IMR-90 (cell line): Measurements from ENCODE around the gene STK17A. TPM values are rescaled to one million over a fixed set of nuclear protein-coding genes. Genes with fewer than 3 reads are reported as not detected.

Experiments
- ATAC-seq: fragments of 200-7000 bp; cut with Tn5 transposase; 2 replicates; pipeline ENCODE4 v1.9.1; 2020; ENCODE audit warnings: low read depth, mild to moderate bottlenecking, moderate library complexity
- BruUV-seq: library from RNA; stranded (reverse); fragments of 400-500 nt; replicated peaks from 2 replicates; lab custom pipeline; 2021; lab: Mats Ljungman, UMichigan
- CTCF ChIA-PET: fragments of 300-600 bp; formaldehyde crosslinking; extraction: SDS; loops from one replicate; lab custom pipeline; 2021; ENCODE audit warnings: antibody characterized with exemption; lab: Yijun Ruan, JAX
- POLR2A ChIA-PET: fragments of 300-600 bp; sonication (Branson Sonifier 250); formaldehyde crosslinking; loops from one replicate; lab custom pipeline; 2022; ENCODE audit warnings: antibody characterized with exemption; ENCODE audit not compliant: unreplicated experiment; lab: Charles Lee
- DNase-seq: peaks from one replicate; pipeline ENCODE4 v3.0.0; 2013
- H2AFZ ChIP-seq: replicated peaks from 2 replicates; pipeline ENCODE3; 2013; ENCODE audit warnings: low read length, mild to moderate bottlenecking; ENCODE audit not compliant: poor library complexity
- H2AK5ac ChIP-seq: 2 replicates; pipeline ENCODE4 v1.6.1; 2013; ENCODE audit warnings: low read depth, low read length, inconsistent platforms
- H2AK9ac ChIP-seq: replicated peaks from 2 replicates; pipeline ENCODE3; 2013; ENCODE audit warnings: mild to moderate bottlenecking, low read depth, low read length, moderate library complexity; ENCODE audit not compliant: poor library complexity
- H2BK120ac ChIP-seq: 2 replicates; pipeline ENCODE4 v1.6.1; 2013; ENCODE audit warnings: low read depth, low read length, inconsistent platforms
- H2BK15ac ChIP-seq: 3 replicates; pipeline ENCODE4 v1.6.1; 2013; ENCODE audit warnings: low read depth, low read length, inconsistent platforms
- H2BK20ac ChIP-seq: 2 replicates; pipeline ENCODE4 v1.6.1; 2013; ENCODE audit warnings: low read depth, mild to moderate bottlenecking, inconsistent platforms, low read length, moderate library complexity
- H2BK5ac ChIP-seq: 2 replicates; pipeline ENCODE4 v1.6.1; 2013; ENCODE audit warnings: mild to moderate bottlenecking, low read depth, low read length, inconsistent platforms; ENCODE audit not compliant: poor library complexity, severe bottlenecking
- H3K14ac ChIP-seq: replicated peaks from 2 replicates; pipeline ENCODE4 v1.6.1; 2013; ENCODE audit warnings: low read depth, low read length, inconsistent platforms
- H3K18ac ChIP-seq: 2 replicates; pipeline ENCODE4 v1.6.1; 2013; ENCODE audit warnings: low read depth, low read length, control low read depth
- H3K23ac ChIP-seq: 2 replicates; pipeline ENCODE4 v1.6.1; 2013; ENCODE audit warnings: low read depth, low read length, inconsistent platforms
- H3K27ac ChIP-seq: 2 replicates; pipeline ENCODE4 v1.5.1; 2013; ENCODE audit warnings: mild to moderate bottlenecking, control low read depth, low read length; ENCODE audit not compliant: insufficient read depth
- H3K27me3 ChIP-seq: 2 replicates; pipeline ENCODE4 v1.6.1; 2013; ENCODE audit warnings: low read length; ENCODE audit not compliant: control insufficient read depth, insufficient read depth
- H3K36me3 ChIP-seq: 2 replicates; pipeline ENCODE4 v1.6.1; 2013; ENCODE audit warnings: low read length, mixed read lengths; ENCODE audit not compliant: control insufficient read depth, insufficient read depth
- H3K4ac ChIP-seq: 2 replicates; pipeline ENCODE4 v1.6.1; 2013; ENCODE audit warnings: low read depth, low read length, inconsistent platforms
- H3K4me1 ChIP-seq: 2 replicates; pipeline ENCODE4 v1.6.1; 2013; ENCODE audit warnings: low read length, mixed read lengths; ENCODE audit not compliant: control insufficient read depth, insufficient read depth
- H3K4me2 ChIP-seq: 2 replicates; pipeline ENCODE4 v1.6.1; 2013; ENCODE audit warnings: low read depth, mild to moderate bottlenecking, control low read depth, low read length, moderate library complexity
- H3K4me3 ChIP-seq: 2 replicates; pipeline ENCODE4 v1.5.1; 2013; ENCODE audit warnings: low read depth, mild to moderate bottlenecking, control low read depth, low read length, moderate library complexity; ENCODE audit not compliant: insufficient read depth
- H3K56ac ChIP-seq: 2 replicates; pipeline ENCODE4 v1.6.1; 2013; ENCODE audit warnings: low read length, inconsistent platforms; ENCODE audit not compliant: insufficient read depth; ENCODE audit errors: extremely low read depth
- H3K79me1 ChIP-seq, 2 experiments: 2 replicates each; pipeline ENCODE4 v1.6.1; 2013; ENCODE audit warnings: low read length in 2 of 2, inconsistent platforms in 1 of 2, low read depth in 1 of 2
- H3K9ac ChIP-seq: 2 replicates; pipeline ENCODE4 v1.6.1; 2013; ENCODE audit warnings: low read depth, low read length, control low read depth
- H3K9me1 ChIP-seq: 2 replicates; pipeline ENCODE4 v1.6.1; 2013; ENCODE audit warnings: low read length, inconsistent platforms; ENCODE audit not compliant: insufficient read depth
- H3K9me3 ChIP-seq: 2 replicates; pipeline ENCODE4 v1.6.1; 2013; ENCODE audit warnings: low read length; ENCODE audit not compliant: control insufficient read depth, insufficient read depth
- H4K20me1 ChIP-seq: 2 replicates; pipeline ENCODE4 v1.6.1; 2013; ENCODE audit warnings: low read length, inconsistent platforms; ENCODE audit not compliant: insufficient read depth
- H4K5ac ChIP-seq: 2 replicates; pipeline ENCODE4 v1.6.1; 2013; ENCODE audit warnings: mild to moderate bottlenecking, low read depth, low read length, control low read depth
- H4K8ac ChIP-seq, 2 experiments: 2 replicates each; pipeline ENCODE4 v1.6.1; 2013; ENCODE audit warnings: low read depth in 2 of 2, low read length in 2 of 2, control low read depth in 1 of 2, inconsistent platforms in 1 of 2
- H4K91ac ChIP-seq: 2 replicates; pipeline ENCODE4 v1.6.1; 2013; ENCODE audit warnings: low read depth, low read length, inconsistent platforms; ENCODE audit not compliant: insufficient read depth
- BHLHE40 ChIP-seq: fragments of 150-350 bp; IDR thresholded peaks from 2 replicates; pipeline ENCODE4 v1.6.1; 2016; ENCODE audit warnings: mild to moderate bottlenecking, low read depth, low read length
- CEBPB ChIP-seq: IDR thresholded peaks from 2 replicates; pipeline ENCODE4 v1.6.1; 2012; ENCODE audit warnings: low read depth, low read length, improper control_type of control experiment
- CHD1 ChIP-seq: IDR thresholded peaks from 2 replicates; pipeline ENCODE4 v1.6.1; 2012; ENCODE audit warnings: low read depth, low read length, improper control_type of control experiment
- MAZ ChIP-seq: IDR thresholded peaks from 2 replicates; pipeline ENCODE4 v1.6.1; 2012; ENCODE audit warnings: low read depth, mild to moderate bottlenecking, low read length, improper control_type of control experiment, moderate library complexity, borderline replicate concordance
- MXI1 ChIP-seq: IDR thresholded peaks from 2 replicates; pipeline ENCODE4 v1.6.1; 2012; ENCODE audit warnings: low read depth, mild to moderate bottlenecking, low read length, moderate library complexity, borderline replicate concordance
- RCOR1 ChIP-seq: IDR thresholded peaks from 2 replicates; pipeline ENCODE4 v1.6.1; 2012; ENCODE audit warnings: mild to moderate bottlenecking, low read length, improper control_type of control experiment; ENCODE audit not compliant: insufficient replicate concordance
- SMC3 ChIP-seq: fragments of 150-350 bp; IDR thresholded peaks from 2 replicates; pipeline ENCODE4 v1.6.1; 2016; ENCODE audit warnings: low read depth, mild to moderate bottlenecking, antibody characterized with exemption, low read length, moderate library complexity
- USF2 ChIP-seq: fragments of 150-350 bp; IDR thresholded peaks from 2 replicates; pipeline ENCODE4 v1.6.1; 2017; ENCODE audit warnings: mild to moderate bottlenecking, antibody characterized with exemption, low read length, low read depth
- WGBS, 2 experiments: methylation state at CpG; one replicate each; pipeline versions ENCODE4 v1.1.5 to v1.1.7; 2013; ENCODE audit warnings: missing lambda C conversion rate in 2 of 2; ENCODE audit not compliant: insufficient read length in 1 of 2; ENCODE audit errors: extremely low coverage in 2 of 2; 5-methylcytosine and 5-hydroxymethylcytosine counted together
- dilution Hi-C: fragments of 300-500 bp; cut with HindIII; formaldehyde crosslinking; loops from one replicate; pipeline ENCODE4 v1.14.3; 2018; ENCODE audit warnings: low sequenced_read_pairs; ENCODE audit not compliant: unreplicated experiment
- in situ Hi-C: fragments of 300-500 bp; cut with MboI; formaldehyde crosslinking; loops from 3 replicates; pipeline ENCODE4 v1.14.3; 2019; ENCODE audit warnings: low sequenced_read_pairs, inconsistent platforms, mixed read lengths
- intact Hi-C: fragments of 100-400 bp; cut with micrococcal nuclease; formaldehyde crosslinking; loops from 2 replicates; pipeline ENCODE4 v1.10.0; 2022
- polyA plus RNA-seq, 3 experiments: library from polyadenylated mRNA; depleted of rRNA; stranded (reverse); fragments of >200 nt; gene quantifications; 2 replicates each; pipeline ENCODE4 v1.2.3, GENCODE V29; 2012; ENCODE audit warnings: low replicate concordance in 1 of 3
- total RNA-seq: library from RNA; depleted of rRNA; stranded (reverse); fragments of >200 nt; gene quantifications from 2 replicates; pipeline ENCODE4 v1.2.3, GENCODE V29; 2012

STK17A gene
- total and polyA plus RNA-seq, 2 of the 4 experiments (the other 2 are of a cell fraction) = 40.5 to 50.5 TPM

DNA sequence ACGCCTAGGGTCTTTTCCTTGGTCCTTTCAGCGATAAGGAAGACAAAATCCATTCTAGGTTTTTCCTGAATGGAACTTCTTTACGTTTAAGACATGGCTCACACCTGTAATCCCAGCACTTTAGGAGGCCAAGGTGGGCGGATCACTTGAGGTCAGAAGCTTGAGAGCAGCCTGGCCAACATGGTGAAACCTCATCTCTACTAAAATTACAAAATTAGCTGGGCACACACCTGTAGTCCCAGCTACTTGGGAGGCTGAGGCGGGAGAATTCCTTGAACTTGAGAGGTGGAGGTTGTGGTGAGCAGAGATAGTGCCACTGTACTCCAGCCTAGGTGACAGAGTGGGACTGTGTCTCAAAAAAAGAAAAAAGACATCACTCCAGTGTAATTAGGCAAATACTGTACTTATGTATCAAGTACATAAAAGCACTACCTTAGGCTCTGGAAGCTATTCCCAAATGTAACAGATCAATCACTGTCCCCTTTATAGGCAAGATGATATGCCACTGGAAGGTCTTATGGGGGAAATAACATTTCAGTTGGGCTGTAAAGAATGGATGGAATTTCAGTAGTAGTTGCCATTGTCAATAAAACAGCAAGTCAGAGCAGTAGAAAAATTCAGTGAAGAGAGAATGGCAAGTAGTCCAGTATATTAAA is 5.7 kb downstream of the STK17A start:
- H3K4ac ChIP-seq = no peak overlapping the region
- peaks cover 91% of the 10 kb centered on the region for H4K20me1 ChIP-seq
- H3K9ac ChIP-seq = no peak overlapping the region
- no peak overlapping the region for H2AFZ ChIP-seq
- ChIA-PET POLR2A (no interaction called here), CTCF (no interaction called here)
- H2BK5ac ChIP-seq = peak overlapping the region; percentile 34
- H3K36me3 ChIP-seq = no peaks in the 10 kb centered on the region
- H3K79me1 ChIP-seq = peaks cover 0 to 48% of the 10 kb centered on the region in 2 experiments; a peak in 2 of 4 replicates
- no peak overlapping the region for H2AK9ac ChIP-seq
- no TSS peak for BruUV-seq
- dilution Hi-C loops (no loop called here), in situ Hi-C loops (no loop called here), intact Hi-C loops (loop anchor here (10.0 kb wide), 1 partner anchor 654 kb away; the partner anchor contains the start of genes MRPL32 and PSMA2)
- no peak overlapping the region for H3K56ac ChIP-seq
- peaks cover 10% of the 10 kb centered on the region for H3K4me1 ChIP-seq
- H2BK15ac ChIP-seq = no peak overlapping the region
- H2BK120ac ChIP-seq = no peak overlapping the region
- H2AK5ac ChIP-seq = no peak overlapping the region
- DNase-seq (no peak), ATAC-seq (no peak)
- no peak overlapping the region for H2BK20ac ChIP-seq
- no peak overlapping the region for H3K27ac ChIP-seq
- H4K8ac ChIP-seq = no peak overlapping the region
- H3K27me3 ChIP-seq = no peaks in the 10 kb centered on the region
- peaks cover 16% of the 10 kb centered on the region for H3K9me1 ChIP-seq
- H4K5ac ChIP-seq = no peak overlapping the region
- H3K18ac ChIP-seq = no peak overlapping the region
- no peak overlapping the region for H3K4me3 ChIP-seq
- H3K14ac ChIP-seq = no peak overlapping the region
- peak overlapping the region; percentile 14; the same call in 1 of the 2 replicates for H3K4me2 ChIP-seq
- no peaks in the 10 kb centered on the region for H3K9me3 ChIP-seq
- H4K91ac ChIP-seq = no peak overlapping the region
- H3K23ac ChIP-seq = no peak overlapping the region
- whole genome bisulfite sequencing, 2 experiments = 92% methylated on average over 2 of the region's 5 CpGs; no CpG with 5 or more reads in 1 of the 2 experiments
- TF ChIP-seq CHD1 (no peak), USF2 (no peak), CEBPB (no peak), MXI1 (no peak), BHLHE40 (no peak), MAZ (no peak), SMC3 (no peak), RCOR1 (no peak)
